Karpas-422 (cell line): ENCODE data around the gene SAT2. TPM values are rescaled to one million over a fixed set of nuclear protein-coding genes. Genes with fewer than 3 reads are reported as not detected.
A peak's percentile ranks its signal among the peaks of the same experiment; 100 is the strongest.

Experiments used
- DNase-seq: peaks from one replicate; pipeline ENCODE4 v3.0.0-alpha.2; 2015
- H2AFZ ChIP-seq: fragments of 200-600 bp; sonication (generic); 2 replicates; pipeline ENCODE4 v1.6.1; 2014; ENCODE audit warnings: antibody characterized with exemption, low read length, mixed read lengths
- H3K27ac ChIP-seq: fragments of 200-600 bp; sonication (generic); 2 replicates; pipeline ENCODE4 v1.5.1; 2014; ENCODE audit warnings: mild to moderate bottlenecking, low read length, moderate library complexity
- H3K27me3 ChIP-seq: fragments of 200-600 bp; sonication (generic); 2 replicates; pipeline ENCODE4 v1.6.1; 2014; ENCODE audit warnings: low read length, mixed read lengths
- H3K36me3 ChIP-seq: fragments of 200-600 bp; sonication (generic); 2 replicates; pipeline ENCODE4 v1.6.1; 2014; ENCODE audit warnings: low read length, mixed read lengths; ENCODE audit not compliant: insufficient read depth
- H3K4me1 ChIP-seq: fragments of 200-600 bp; sonication (generic); 2 replicates; pipeline ENCODE4 v1.6.1; 2014; ENCODE audit warnings: mild to moderate bottlenecking, low read length, mixed read lengths
- H3K4me2 ChIP-seq: fragments of 200-600 bp; sonication (generic); 2 replicates; pipeline ENCODE4 v1.6.1; 2014; ENCODE audit warnings: low read length, low read depth, mild to moderate bottlenecking; ENCODE audit not compliant: poor library complexity, severe bottlenecking
- H3K4me3 ChIP-seq: fragments of 200-600 bp; sonication (generic); 2 replicates; pipeline ENCODE4 v1.5.1; 2014; ENCODE audit warnings: mild to moderate bottlenecking, antibody characterized with exemption, low read length, mixed read lengths
- H3K79me2 ChIP-seq: fragments of 200-600 bp; sonication (generic); 2 replicates; pipeline ENCODE4 v1.6.1; 2014; ENCODE audit warnings: mild to moderate bottlenecking, low read length, mixed read lengths
- H3K9ac ChIP-seq: fragments of 200-600 bp; sonication (generic); 2 replicates; pipeline ENCODE4 v1.6.0; 2014; ENCODE audit warnings: low read length
- H3K9me2 ChIP-seq: fragments of 200-600 bp; sonication (generic), shearing (Covaris generic); replicated peaks from 2 replicates; pipeline ENCODE4 v1.6.0; 2014; ENCODE audit warnings: mild to moderate bottlenecking, low read length, moderate library complexity; ENCODE audit not compliant: insufficient read depth
- H3K9me3 ChIP-seq: fragments of 300-700, 200-600 bp; sonication (generic); 2 replicates; pipeline ENCODE4 v1.6.1; 2014; ENCODE audit warnings: low read length, mixed read lengths
- H4K20me1 ChIP-seq: fragments of 200-600 bp; sonication (generic); 2 replicates; pipeline ENCODE4 v1.6.1; 2014; ENCODE audit warnings: mild to moderate bottlenecking, antibody characterized with exemption, low read length, low read depth; ENCODE audit not compliant: insufficient read depth
- total RNA-seq: library from RNA; depleted of rRNA; stranded (reverse); fragments of >200 nt; shearing (Covaris generic); gene quantifications from 2 replicates; pipeline ENCODE4 v1.2.3, GENCODE V29; 2014; ENCODE audit warnings: low replicate concordance; rRNA removed

The SAT2 gene
- 36.0 and 55.0 TPM in 2 replicates for total RNA-seq

DNA sequence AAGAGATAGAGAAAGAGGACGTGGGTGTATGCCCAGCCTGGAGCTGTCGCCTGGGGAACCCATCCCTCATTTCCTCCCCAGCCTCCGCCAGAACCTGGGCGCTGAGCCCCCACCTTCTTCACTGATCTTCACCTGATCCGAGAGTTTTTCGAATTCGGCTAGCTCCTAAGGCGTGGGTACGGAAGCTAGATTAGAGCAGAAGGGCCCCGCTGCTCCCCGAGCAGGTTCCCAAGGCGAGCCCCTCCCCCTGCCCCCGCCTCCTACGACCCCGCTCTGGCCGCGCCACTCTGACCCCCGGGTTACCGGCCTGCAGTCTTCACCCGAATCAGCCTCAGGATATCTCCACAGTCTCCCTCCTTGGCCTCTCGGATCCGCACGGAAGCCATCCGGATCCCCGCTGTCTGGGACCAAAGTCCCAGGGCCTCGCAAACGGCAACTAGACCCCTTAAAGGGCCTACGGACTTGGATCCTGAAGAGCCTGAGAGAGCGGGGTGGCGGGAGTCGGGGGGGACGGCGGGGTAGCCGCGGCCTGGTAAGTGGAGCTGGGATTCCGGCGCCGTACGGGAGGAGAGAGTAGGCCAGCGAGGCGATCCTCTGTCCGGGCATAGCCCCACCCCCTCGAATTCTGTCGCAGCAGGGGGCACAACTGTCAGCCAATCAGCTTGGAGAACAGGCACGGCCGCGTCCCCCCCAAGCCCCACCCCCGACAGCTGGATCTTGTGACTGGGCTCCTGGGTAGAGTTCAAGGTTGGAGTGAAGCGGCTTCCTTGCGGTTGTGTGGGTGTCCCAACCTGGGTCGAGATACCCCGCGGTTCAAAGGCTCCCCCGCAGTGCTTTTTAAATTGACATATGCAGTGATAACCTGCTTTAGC lies at the start of gene SAT2:
SAT2 (minus strand) TSS at position 572 of the 872 bp plus-strand sequence; CDS start at position 386, 186 bp downstream.
- no peaks in the 10 kb centered on the region for H3K27me3 ChIP-seq
- peaks cover 9% of the 10 kb centered on the region for H3K4me1 ChIP-seq
- H3K4me2 ChIP-seq, result peak within 1 kb of the TSS; percentile 98
- no peaks in the 10 kb centered on the region for H4K20me1 ChIP-seq
- peak; percentile 96 for DNase-seq
- peak within 1 kb of the TSS; percentile 99 for H3K4me3 ChIP-seq
- peak within 1 kb of the TSS; percentile 100 for H3K9ac ChIP-seq
- no peaks in the 10 kb centered on the region for H3K9me2 ChIP-seq
- H3K9me3 ChIP-seq, result no peaks in the 10 kb centered on the region
- no peaks in the 10 kb centered on the region for H3K36me3 ChIP-seq
- H3K79me2 ChIP-seq, result no peaks in the 10 kb centered on the region
- peak within 1 kb of the TSS; percentile 98 for H2AFZ ChIP-seq
- peak within 1 kb of the TSS; percentile 51; the same call in 1 of the 2 replicates for H3K27ac ChIP-seq

DNA sequence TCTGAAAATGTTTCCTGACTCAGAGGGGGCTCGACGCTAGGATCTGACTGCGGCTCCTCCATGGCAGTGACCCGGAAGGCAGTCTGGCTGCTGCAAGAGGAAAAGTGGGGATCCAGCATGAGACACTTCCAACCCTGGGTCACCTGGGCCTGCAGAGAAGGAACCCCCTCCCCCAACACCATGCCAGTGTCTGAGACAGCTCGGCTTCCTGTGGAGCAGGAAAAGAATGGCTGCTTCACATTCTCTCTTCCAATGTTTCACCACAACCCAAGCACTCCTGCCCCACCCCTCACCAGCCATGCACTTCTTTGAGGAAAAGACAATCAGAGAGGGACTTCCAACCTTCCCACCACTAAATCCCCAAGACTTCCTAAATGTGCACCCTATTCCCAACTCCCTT lies 48.9 kb upstream of the SAT2 start:
- H3K9me2 ChIP-seq, result no peaks in the 10 kb centered on the region
- no peak overlapping the region for H3K4me2 ChIP-seq
- H3K4me3 ChIP-seq, result no peak overlapping the region
- H3K9me3 ChIP-seq, result 0 out of 2 replicates have a peak, but pooled peaks cover 6% of the 10 kb centered on the region
- no peaks in the 10 kb centered on the region for H3K27me3 ChIP-seq
- no peak overlapping the region for H2AFZ ChIP-seq
- no peaks in the 10 kb centered on the region for H4K20me1 ChIP-seq
- peaks cover 33% of the 10 kb centered on the region for H3K36me3 ChIP-seq
- H3K9ac ChIP-seq, result no peak overlapping the region
- peaks cover 9% of the 10 kb centered on the region for H3K79me2 ChIP-seq
- DNase-seq, result peak; percentile 43
- no peaks in the 10 kb centered on the region for H3K4me1 ChIP-seq
- no peak overlapping the region for H3K27ac ChIP-seq

DNA sequence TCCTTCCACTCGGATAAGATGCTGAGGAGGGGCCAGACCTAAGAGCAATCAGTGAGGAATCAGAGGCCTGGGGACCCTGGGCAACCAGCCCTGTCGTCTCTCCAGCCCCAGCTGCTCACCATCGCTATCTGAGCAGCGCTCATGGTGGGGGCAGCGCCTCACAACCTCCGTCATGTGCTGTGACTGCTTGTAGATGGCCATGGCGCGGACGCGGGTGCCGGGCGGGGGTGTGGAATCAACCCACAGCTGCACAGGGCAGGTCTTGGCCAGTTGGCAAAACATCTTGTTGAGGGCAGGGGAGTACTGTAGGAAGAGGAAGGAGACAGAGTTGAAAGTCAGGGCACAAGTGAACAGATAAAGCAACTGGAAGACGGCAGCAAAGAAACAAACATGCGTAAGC lies 47.3 kb upstream of the SAT2 start:
- Histone ChIP-seq H3K9me3 (0 out of 2 replicates have a peak, but pooled peaks cover 6% of the 10 kb centered on the region), H3K4me3 (no peak overlapping the region), H3K9ac (no peak overlapping the region), H4K20me1 (no peaks in the 10 kb centered on the region), H3K79me2 (peaks cover 4% of the 10 kb centered on the region), H2AFZ (no peak overlapping the region), H3K27ac (no peak overlapping the region), H3K27me3 (no peaks in the 10 kb centered on the region), H3K4me2 (no peak overlapping the region), H3K9me2 (no peaks in the 10 kb centered on the region), H3K4me1 (no peaks in the 10 kb centered on the region), H3K36me3 (peaks cover 33% of the 10 kb centered on the region)
- DNase-seq, result no peak

DNA sequence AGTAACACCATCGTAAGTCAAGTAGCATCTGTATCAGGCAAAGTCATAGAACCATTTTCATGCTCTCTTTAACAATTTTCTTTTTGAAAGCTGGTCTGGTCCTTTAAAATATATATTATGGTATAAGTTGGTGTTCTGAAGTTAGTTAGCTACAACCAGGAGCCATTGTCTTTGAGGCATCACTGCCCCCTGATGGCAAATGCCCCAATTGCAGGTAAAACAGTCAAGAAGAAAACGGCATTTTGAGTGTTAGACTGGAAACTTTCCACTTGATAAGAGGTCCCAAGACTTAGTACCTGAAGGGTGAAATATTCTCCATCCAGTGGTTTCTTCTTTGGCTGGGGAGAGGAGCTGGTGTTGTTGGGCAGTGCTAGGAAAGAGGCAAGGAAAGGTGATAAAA lies 45.6 kb upstream of the SAT2 start:
- H3K79me2 ChIP-seq, result 0 out of 2 replicates have a peak, but pooled peaks cover 2% of the 10 kb centered on the region
- peak; percentile 83 for DNase-seq
- H4K20me1 ChIP-seq, result no peaks in the 10 kb centered on the region
- H2AFZ ChIP-seq, result no peak overlapping the region
- H3K4me1 ChIP-seq, result no peaks in the 10 kb centered on the region
- no peak overlapping the region for H3K4me3 ChIP-seq
- H3K27ac ChIP-seq, result no peak overlapping the region
- no peaks in the 10 kb centered on the region for H3K9me2 ChIP-seq
- H3K9ac ChIP-seq, result no peak overlapping the region
- H3K36me3 ChIP-seq, result peaks cover 39% of the 10 kb centered on the region
- H3K27me3 ChIP-seq, result no peaks in the 10 kb centered on the region
- 0 out of 2 replicates have a peak, but pooled peaks cover 6% of the 10 kb centered on the region for H3K9me3 ChIP-seq
- no peak overlapping the region for H3K4me2 ChIP-seq

DNA sequence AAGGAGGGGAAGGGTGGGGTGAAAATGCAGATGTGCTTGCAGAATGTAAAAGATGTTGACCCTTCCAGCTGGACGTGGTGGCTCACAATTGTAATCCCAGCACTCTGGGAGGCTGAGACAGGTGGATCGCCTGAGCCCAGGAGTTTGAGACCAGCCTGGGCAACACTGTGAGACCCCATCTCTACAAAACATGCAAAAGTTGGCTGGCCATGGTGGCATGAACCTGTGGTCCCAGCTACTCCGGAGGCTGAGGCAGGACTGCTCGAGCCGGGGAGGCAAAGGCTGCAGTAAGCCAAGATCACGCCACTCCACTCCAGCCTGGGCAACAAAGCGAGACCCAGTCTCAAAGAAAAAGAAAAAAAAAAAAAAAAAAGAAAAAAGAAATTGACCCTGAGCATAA lies 40.9 kb upstream of the SAT2 start:
- H3K9me3 ChIP-seq, result 0 out of 2 replicates have a peak, but pooled peaks cover 1% of the 10 kb centered on the region
- DNase-seq, result no peak

DNA sequence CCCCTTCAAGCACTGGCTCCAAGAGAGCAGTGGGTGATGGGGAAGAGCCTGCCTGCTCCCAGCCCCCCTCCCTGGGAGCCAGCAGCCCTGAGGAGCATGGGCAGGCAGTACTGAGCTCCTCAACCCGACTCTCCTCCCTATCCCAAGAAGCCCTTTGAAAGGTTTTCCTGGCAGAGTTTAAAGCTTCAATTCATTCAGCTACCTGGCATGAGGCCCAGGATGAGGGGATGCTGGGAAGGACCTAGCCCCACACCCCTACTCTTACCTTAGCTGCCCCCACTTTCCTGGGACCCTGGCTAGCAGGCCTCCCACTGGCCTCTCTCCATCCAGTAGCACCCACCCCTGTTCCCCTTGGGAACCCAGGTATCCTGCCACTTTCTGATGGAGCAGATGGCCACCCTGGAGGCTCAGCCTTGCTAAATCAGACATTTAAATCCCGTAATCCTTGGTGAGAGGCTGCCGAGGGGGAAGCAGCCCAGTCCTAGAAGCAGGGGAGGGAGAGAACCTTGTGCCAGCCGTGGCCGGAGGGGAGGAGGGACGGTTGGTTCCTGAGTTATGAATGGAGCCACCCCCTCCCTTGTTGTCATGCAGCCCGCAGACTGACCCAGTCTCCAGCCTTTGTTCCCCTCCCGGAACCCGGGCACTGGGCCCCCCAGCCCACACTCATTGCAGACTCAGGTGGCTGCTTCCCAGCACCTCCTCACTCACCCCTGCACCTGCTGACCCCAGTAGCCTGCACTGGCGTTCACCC lies 40.2 kb upstream of the SAT2 start:
- Histone ChIP-seq H3K4me2 (no peak overlapping the region), H3K4me1 (no peaks in the 10 kb centered on the region), H3K27ac (no peak overlapping the region), H2AFZ (no peak overlapping the region), H3K9me3 (no peaks in the 10 kb centered on the region), H4K20me1 (no peaks in the 10 kb centered on the region), H3K36me3 (peaks cover 9% of the 10 kb centered on the region; the same call in 1 of the 2 replicates), H3K9ac (no peak overlapping the region), H3K4me3 (no peak overlapping the region), H3K79me2 (no peaks in the 10 kb centered on the region), H3K27me3 (no peaks in the 10 kb centered on the region), H3K9me2 (no peaks in the 10 kb centered on the region)
- no peak for DNase-seq

More for the DNA sequence above, 40.9 kb upstream of the SAT2 start:
- H2AFZ ChIP-seq, result no peak overlapping the region
- no peak overlapping the region for H3K4me3 ChIP-seq
- no peaks in the 10 kb centered on the region for H3K4me1 ChIP-seq
- H3K27me3 ChIP-seq, result no peaks in the 10 kb centered on the region
- H3K27ac ChIP-seq, result no peak overlapping the region
- H3K4me2 ChIP-seq, result no peak overlapping the region
- no peaks in the 10 kb centered on the region for H3K9me2 ChIP-seq
- H3K36me3 ChIP-seq, result peaks cover 11% of the 10 kb centered on the region
- no peak overlapping the region for H3K9ac ChIP-seq
- H3K79me2 ChIP-seq, result no peaks in the 10 kb centered on the region
- no peaks in the 10 kb centered on the region for H4K20me1 ChIP-seq

DNA sequence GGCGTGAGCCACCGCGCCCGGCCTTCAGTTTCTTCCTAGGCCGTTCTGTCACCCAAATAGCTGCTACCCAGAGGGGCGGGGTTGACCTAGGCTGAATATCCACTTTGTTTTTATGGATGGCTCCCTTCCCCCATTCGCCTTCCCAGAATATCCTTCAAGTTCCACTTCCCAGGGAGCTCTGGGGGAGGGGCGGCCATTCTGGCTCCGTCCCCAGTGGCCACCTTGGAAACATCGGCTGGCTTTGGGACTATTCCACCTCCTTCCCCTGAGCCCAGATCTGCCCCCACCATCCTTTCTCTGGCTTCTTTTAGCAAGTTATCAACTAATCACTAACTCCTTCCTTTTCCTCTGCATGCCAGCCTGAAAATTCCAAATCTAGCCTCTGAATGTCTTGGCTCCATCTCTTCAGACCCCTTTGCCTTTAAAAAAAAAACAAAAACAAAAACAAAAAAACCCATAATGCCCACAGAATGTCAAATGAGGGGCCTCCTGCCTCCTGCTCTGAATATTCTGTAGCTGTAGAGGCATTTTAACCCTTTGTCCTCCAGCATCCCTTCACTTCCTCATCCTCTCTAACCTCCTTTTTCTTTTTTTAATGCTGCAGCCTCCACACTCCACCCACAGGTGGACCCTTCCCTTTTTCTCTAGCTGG lies 29.5 kb upstream of the SAT2 start:
- Histone ChIP-seq H2AFZ (no peak overlapping the region), H3K4me3 (no peak overlapping the region), H3K4me2 (no peak overlapping the region), H3K9ac (no peak overlapping the region), H4K20me1 (no peaks in the 10 kb centered on the region), H3K9me3 (no peaks in the 10 kb centered on the region), H3K9me2 (no peaks in the 10 kb centered on the region), H3K79me2 (no peaks in the 10 kb centered on the region), H3K27ac (no peak overlapping the region), H3K4me1 (no peaks in the 10 kb centered on the region), H3K27me3 (no peaks in the 10 kb centered on the region), H3K36me3 (no peaks in the 10 kb centered on the region)
- DNase-seq, result no peak

DNA sequence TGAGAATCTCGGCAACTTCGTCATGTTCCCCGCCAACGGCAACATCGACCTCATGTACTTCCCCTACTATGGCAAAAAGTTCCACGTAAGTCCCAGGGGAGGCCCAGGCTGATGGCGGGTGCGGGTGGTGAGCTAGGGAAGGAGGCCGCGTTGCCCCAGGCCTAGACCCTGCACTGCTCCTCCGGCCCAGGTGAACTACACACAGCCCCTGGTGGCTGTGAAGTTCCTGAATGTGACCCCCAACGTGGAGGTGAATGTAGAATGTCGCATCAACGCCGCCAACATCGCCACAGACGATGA lies 27.9 kb upstream of the SAT2 start:
- peaks cover 8% of the 10 kb centered on the region for H3K4me1 ChIP-seq
- H3K27me3 ChIP-seq, result no peaks in the 10 kb centered on the region
- H3K4me3 ChIP-seq, result no peak overlapping the region
- peak; percentile 53 for DNase-seq
- no peak overlapping the region for H3K9ac ChIP-seq
- H3K79me2 ChIP-seq, result no peaks in the 10 kb centered on the region
- H2AFZ ChIP-seq, result no peak overlapping the region
- no peak overlapping the region for H3K4me2 ChIP-seq
- no peaks in the 10 kb centered on the region for H3K9me2 ChIP-seq
- H3K36me3 ChIP-seq, result no peaks in the 10 kb centered on the region
- 0 out of 2 replicates have a peak, but pooled peaks cover 4% of the 10 kb centered on the region for H4K20me1 ChIP-seq
- no peaks in the 10 kb centered on the region for H3K9me3 ChIP-seq
- H3K27ac ChIP-seq, result no peak overlapping the region
